Activated CD4-positive, alpha-beta T cell treated with anti-CD3 and anti-CD28 coated beads for 36 hours (primary cell): ENCODE results near the gene C1QTNF5. TPM values are rescaled to one million over a fixed set of nuclear protein-coding genes. Genes with fewer than 3 reads are reported as not detected.

Experiments used
- ATAC-seq: fragments of 200-7000 bp; cut with Tn5 transposase; one replicate; pipeline ENCODE4 v1.10.0; 2021; ENCODE audit warnings: mild to moderate bottlenecking, moderate library complexity
- CTCF ChIA-PET: fragments of 350-600 bp; sonication (Branson Sonifier 250); formaldehyde crosslinking; loops from one replicate; lab custom pipeline; 2021; ENCODE audit warnings: antibody characterized with exemption; lab: Charles Lee
- POLR2A ChIA-PET: fragments of 350-600 bp; sonication (Branson Sonifier 250); formaldehyde crosslinking; loops from one replicate; lab custom pipeline; 2021; ENCODE audit warnings: antibody characterized with exemption, inconsistent platforms; lab: Charles Lee
- DNase-seq: peaks from one replicate; pipeline ENCODE4 v3.0.0-alpha.2; 2020
- H3K27ac Mint-ChIP-seq: one replicate; pipeline ENCODE4 v1.8.0; 2021; ENCODE audit warnings: mixed read lengths
- H3K27me3 Mint-ChIP-seq: one replicate; pipeline ENCODE4 v1.8.0; 2021; ENCODE audit warnings: mixed read lengths
- H3K36me3 Mint-ChIP-seq: one replicate; pipeline ENCODE4 v1.8.0; 2021; ENCODE audit warnings: low read depth, mixed read lengths
- H3K4me1 Mint-ChIP-seq: one replicate; pipeline ENCODE4 v1.8.0; 2021; ENCODE audit warnings: mixed read lengths
- H3K4me3 Mint-ChIP-seq: one replicate; pipeline ENCODE4 v1.8.0; 2021; ENCODE audit warnings: mild to moderate bottlenecking, moderate library complexity, mixed read lengths
- H3K9me3 Mint-ChIP-seq: one replicate; pipeline ENCODE4 v1.8.0; 2021; ENCODE audit warnings: low read depth, mixed read lengths
- intact Hi-C, 2 experiments: fragments of 100-400 bp; cut with DNase I in 1 of 2; cut with micrococcal nuclease in 1 of 2; formaldehyde crosslinking; loops; one replicate each; pipeline versions ENCODE4 v1.14.2 to v1.15.1; 2022 to 2024; cut with DNase I, micrococcal nuclease
- total RNA-seq, 2 experiments: library from RNA; stranded (reverse); gene quantifications; one replicate each; pipeline ENCODE4 v1.2.3, GENCODE V29; 2021

C1QTNF5 gene
- total RNA-seq, 2 experiments from 2014 or later, result not detected

- ChIA-PET CTCF (interaction anchor here (0.6 to 4.8 kb wide), 20 partner anchors 11 to 253 kb away, joined by 3 to 153 read pairs (median 6); partner anchors contain the start of genes C1QTNF5 and USP2), POLR2A (interaction anchor here (0.6 to 1.5 kb wide), 2 partner anchors 20 to 119 kb away, joined by 3 to 5 read pairs; no protein-coding TSS in a partner anchor)
- Mint-ChIP-seq H3K36me3 (no peaks in the 10 kb centered on the region), H3K9me3 (no peaks in the 10 kb centered on the region), H3K27me3 (peaks cover 33% of the 10 kb centered on the region), H3K27ac (no peak overlapping the region), H3K4me3 (no peak overlapping the region), H3K4me1 (peaks cover 11% of the 10 kb centered on the region)
- intact Hi-C loops, result no loop called here
- DNase-seq (no peak), ATAC-seq (no peak)
These were observed 14.6 kb upstream of the C1QTNF5 start for GRCh38 chr11:119355091-119355843.

- Mint-ChIP-seq H3K36me3 (no peaks in the 10 kb centered on the region), H3K4me3 (no peak overlapping the region), H3K27ac (no peak overlapping the region), H3K9me3 (no peaks in the 10 kb centered on the region), H3K4me1 (peaks cover 10% of the 10 kb centered on the region), H3K27me3 (peaks cover 32% of the 10 kb centered on the region)
- ChIA-PET CTCF (interaction anchor here (0.8 to 1.6 kb wide), 3 partner anchors 15 to 121 kb away, joined by 3 to 7 read pairs (median 6); no protein-coding TSS in a partner anchor), POLR2A (no interaction called here)
- intact Hi-C loops, result no loop called here
- DNase-seq (no peak), ATAC-seq (no peak)
These were observed 12.2 kb upstream of the C1QTNF5 start for GRCh38 chr11:119352857-119353260.

GRCh38 chr11:119351232-119351631 is 10.5 kb upstream of the C1QTNF5 start:
- ChIA-PET POLR2A (no interaction called here), CTCF (interaction anchor here (1.5 to 3.9 kb wide), 2 partner anchors 12 to 30 kb away, joined by 4 to 23 read pairs; partner anchors contain the start of gene USP2)
- H3K27me3 Mint-ChIP-seq, result peaks cover 34% of the 10 kb centered on the region
- H3K9me3 Mint-ChIP-seq, result no peaks in the 10 kb centered on the region
- peaks cover 7% of the 10 kb centered on the region for H3K4me1 Mint-ChIP-seq
- no peak for DNase-seq
- intact Hi-C loops, result no loop called here
- H3K27ac Mint-ChIP-seq, result no peak overlapping the region
- ATAC-seq, result no peak
- H3K4me3 Mint-ChIP-seq, result no peak overlapping the region
- no peaks in the 10 kb centered on the region for H3K36me3 Mint-ChIP-seq

- POLR2A ChIA-PET, result no interaction called here
- intact Hi-C loops, result no loop called here
- no peak overlapping the region for H3K4me3 Mint-ChIP-seq
- ATAC-seq (no peak), DNase-seq (no peak)
- no peaks in the 10 kb centered on the region for H3K36me3 Mint-ChIP-seq
- H3K27me3 Mint-ChIP-seq, result peaks cover 29% of the 10 kb centered on the region
- H3K27ac Mint-ChIP-seq, result no peak overlapping the region
- no peaks in the 10 kb centered on the region for H3K9me3 Mint-ChIP-seq
- H3K4me1 Mint-ChIP-seq, result peaks cover 4% of the 10 kb centered on the region
- CTCF ChIA-PET, result interaction anchor here (0.6 to 3.9 kb wide), 4 partner anchors 11 to 82 kb away, joined by 3 to 23 read pairs (median 4); partner anchors contain the start of gene USP2
These were observed 9.6 kb upstream of the C1QTNF5 start for GRCh38 chr11:119350302-119350701.

- no peaks in the 10 kb centered on the region for H3K36me3 Mint-ChIP-seq
- no peak for ATAC-seq
- H3K27ac Mint-ChIP-seq, result no peak overlapping the region
- ChIA-PET CTCF (interaction anchor here (0.6 to 3.9 kb wide), 10 partner anchors 8 to 128 kb away, joined by 3 to 23 read pairs (median 3); no protein-coding TSS in a partner anchor), POLR2A (interaction anchor here (0.6 kb wide), 1 partner anchor 138 kb away, joined by 6 read pairs; no protein-coding TSS in a partner anchor)
- H3K4me3 Mint-ChIP-seq, result no peak overlapping the region
- DNase-seq, result no peak
- peaks cover 4% of the 10 kb centered on the region for H3K4me1 Mint-ChIP-seq
- intact Hi-C loops, result no loop called here
- peaks cover 26% of the 10 kb centered on the region for H3K27me3 Mint-ChIP-seq
- H3K9me3 Mint-ChIP-seq, result no peaks in the 10 kb centered on the region
These were observed 7.4 kb upstream of the C1QTNF5 start for GRCh38 chr11:119347940-119348605.

GRCh38 chr11:119347242-119347641 is 6.6 kb upstream of the C1QTNF5 start:
- no peaks in the 10 kb centered on the region for H3K36me3 Mint-ChIP-seq
- DNase-seq (no peak), ATAC-seq (no peak)
- peaks cover 4% of the 10 kb centered on the region for H3K4me1 Mint-ChIP-seq
- no peak overlapping the region for H3K27ac Mint-ChIP-seq
- peaks cover 26% of the 10 kb centered on the region for H3K27me3 Mint-ChIP-seq
- H3K4me3 Mint-ChIP-seq, result no peak overlapping the region
- POLR2A ChIA-PET, result no interaction called here
- intact Hi-C loops, result no loop called here
- H3K9me3 Mint-ChIP-seq, result no peaks in the 10 kb centered on the region
- CTCF ChIA-PET, result interaction anchor here (0.6 to 3.9 kb wide), 8 partner anchors 8 to 128 kb away, joined by 3 to 23 read pairs (median 3); no protein-coding TSS in a partner anchor

GRCh38 chr11:119346605-119347004 is 5.9 kb upstream of the C1QTNF5 start, which contains the start of gene MFRP:
TSS of gene MFRP (minus strand) at chr11:119346705. CDS start at chr11:119346513, 192 bp downstream.
- no peak for DNase-seq
- intact Hi-C loops, result no loop called here
- H3K4me3 Mint-ChIP-seq, result no peak within 1 kb of the TSS
- no peaks in the 10 kb centered on the region for H3K9me3 Mint-ChIP-seq
- H3K36me3 Mint-ChIP-seq, result no peaks in the 10 kb centered on the region
- ChIA-PET CTCF (no interaction called here), POLR2A (no interaction called here)
- peaks cover 26% of the 10 kb centered on the region for H3K27me3 Mint-ChIP-seq
- H3K27ac Mint-ChIP-seq, result no peak within 1 kb of the TSS
- peaks cover 4% of the 10 kb centered on the region for H3K4me1 Mint-ChIP-seq
- ATAC-seq, result no peak

GRCh38 chr11:119345685-119346084 is 5.0 kb upstream of the C1QTNF5 start:
- H3K36me3 Mint-ChIP-seq, result no peaks in the 10 kb centered on the region
- ChIA-PET CTCF (interaction anchor here (0.6 to 4.3 kb wide), 3 partner anchors 10 to 64 kb away, joined by 3 to 25 read pairs (median 5); no protein-coding TSS in a partner anchor), POLR2A (interaction anchor here (1.1 kb wide), 1 partner anchor 26 kb away, joined by 3 read pairs; no protein-coding TSS in a partner anchor)
- peaks cover 27% of the 10 kb centered on the region for H3K27me3 Mint-ChIP-seq
- no peak overlapping the region for H3K27ac Mint-ChIP-seq
- no peaks in the 10 kb centered on the region for H3K9me3 Mint-ChIP-seq
- intact Hi-C loops, result no loop called here
- ATAC-seq (no peak), DNase-seq (no peak)
- H3K4me1 Mint-ChIP-seq, result peaks cover 9% of the 10 kb centered on the region
- no peak overlapping the region for H3K4me3 Mint-ChIP-seq

- CTCF ChIA-PET, result interaction anchor here (0.8 to 4.3 kb wide), 2 partner anchors 11 to 38 kb away, joined by 3 to 25 read pairs; no protein-coding TSS in a partner anchor
- ATAC-seq (no peak), DNase-seq (no peak)
- Mint-ChIP-seq H3K9me3 (no peaks in the 10 kb centered on the region), H3K4me3 (no peak overlapping the region), H3K36me3 (no peaks in the 10 kb centered on the region), H3K27me3 (peaks cover 27% of the 10 kb centered on the region), H3K27ac (no peak overlapping the region), H3K4me1 (peaks cover 5% of the 10 kb centered on the region)
- POLR2A ChIA-PET, result interaction anchor here (0.6 to 1.1 kb wide), 2 partner anchors 25 to 102 kb away, joined by 3 read pairs; no protein-coding TSS in a partner anchor
- intact Hi-C loops, result no loop called here
These were observed 3.8 kb upstream of the C1QTNF5 start for GRCh38 chr11:119344291-119345010.

GRCh38 chr11:119343726-119344125 is 3.0 kb upstream of the C1QTNF5 start:
- Mint-ChIP-seq H3K9me3 (no peaks in the 10 kb centered on the region), H3K36me3 (peaks cover 2% of the 10 kb centered on the region), H3K4me3 (no peak overlapping the region), H3K4me1 (peaks cover 5% of the 10 kb centered on the region), H3K27ac (no peak overlapping the region), H3K27me3 (peaks cover 33% of the 10 kb centered on the region)
- ChIA-PET POLR2A (interaction anchor here (0.5 kb wide), 1 partner anchor 554 kb away, joined by 4 read pairs; no protein-coding TSS in a partner anchor), CTCF (interaction anchor here (0.8 to 4.3 kb wide), 4 partner anchors 9 to 131 kb away, joined by 3 to 25 read pairs (median 4); partner anchors contain the start of gene RNF26)
- DNase-seq (no peak), ATAC-seq (no peak)
- intact Hi-C loops, result no loop called here
